WTC11 (cell line): ENCODE measurements around the gene MBP. TPM values are rescaled to one million over a fixed set of nuclear protein-coding genes. Genes with fewer than 3 reads are reported as not detected.

ENCODE experiments used
- ATAC-seq: fragments of 200-7000 bp; cut with Tn5 transposase; 2 replicates; pipeline ENCODE4 v1.10.0; 2021; ENCODE audit warnings: mild to moderate bottlenecking, moderate library complexity
- CTCF ChIA-PET: fragments of 300-600 bp; sonication (Branson Sonifier 250); formaldehyde crosslinking; loops from one replicate; lab custom pipeline; 2021; ENCODE audit warnings: antibody characterized with exemption; lab: Charles Lee
- POLR2A ChIA-PET: fragments of 350-600 bp; sonication (Branson Sonifier 250); formaldehyde crosslinking; loops from one replicate; lab custom pipeline; 2021; ENCODE audit warnings: antibody characterized with exemption; lab: Charles Lee
- DNase-seq: peaks from one replicate; pipeline ENCODE4 v3.0.0; 2021; ENCODE audit warnings: low spot score
- H3K27ac Mint-ChIP-seq: 2 replicates; pipeline ENCODE4 v1.8.0; 2021; ENCODE audit warnings: mixed read lengths
- H3K27me3 Mint-ChIP-seq: 2 replicates; pipeline ENCODE4 v1.8.0; 2021; ENCODE audit warnings: low read depth, mild to moderate bottlenecking, moderate library complexity, mixed read lengths
- H3K36me3 Mint-ChIP-seq: 2 replicates; pipeline ENCODE4 v1.8.0; 2021; ENCODE audit warnings: mixed read lengths
- H3K4me1 Mint-ChIP-seq: 2 replicates; pipeline ENCODE4 v1.8.0; 2022; ENCODE audit warnings: mixed read lengths
- H3K4me3 Mint-ChIP-seq: 2 replicates; pipeline ENCODE4 v1.8.0; 2021; ENCODE audit warnings: mild to moderate bottlenecking, moderate library complexity, mixed read lengths
- H3K9me3 Mint-ChIP-seq: 2 replicates; pipeline ENCODE4 v1.8.0; 2021; ENCODE audit warnings: mixed read lengths
- E2F1 ChIP-seq: sonication (generic); formaldehyde crosslinking; IDR thresholded peaks from 2 replicates; pipeline ENCODE4 v1.8.0; 2022; ENCODE audit warnings: mild to moderate bottlenecking, missing genetic modification reagents
- FOXJ3 ChIP-seq: sonication (generic); formaldehyde crosslinking; IDR thresholded peaks from 2 replicates; pipeline ENCODE4 v1.9.0; 2021; ENCODE audit warnings: missing genetic modification reagents, mild to moderate bottlenecking, borderline replicate concordance
- FOXP1 ChIP-seq: sonication (generic); formaldehyde crosslinking; IDR thresholded peaks from 2 replicates; pipeline ENCODE4 v1.8.0; 2022; ENCODE audit warnings: missing genetic modification reagents, mild to moderate bottlenecking, moderate library complexity, borderline replicate concordance
- IRF1 ChIP-seq: sonication (generic); formaldehyde crosslinking; IDR thresholded peaks from 2 replicates; pipeline ENCODE4 v1.8.0; 2023; ENCODE audit warnings: missing genetic modification reagents
- KAT7 ChIP-seq: sonication (generic); formaldehyde crosslinking; IDR thresholded peaks from 2 replicates; pipeline ENCODE4 v1.8.1; 2023; ENCODE audit warnings: missing genetic modification reagents, mild to moderate bottlenecking, borderline replicate concordance
- NFATC4 ChIP-seq: fragments of 250-450 bp; sonication (Bioruptor Pico); IDR thresholded peaks from 2 replicates; pipeline ENCODE4 v1.9.0; 2021; ENCODE audit warnings: mild to moderate bottlenecking
- NR1H2 ChIP-seq: sonication (generic); formaldehyde crosslinking; IDR thresholded peaks from 2 replicates; pipeline ENCODE4 v1.9.0; 2021; ENCODE audit warnings: mild to moderate bottlenecking, moderate library complexity, missing genetic modification reagents
- PRRX2 ChIP-seq: fragments of 250-450 bp; sonication (Bioruptor Pico); IDR thresholded peaks from 2 replicates; pipeline ENCODE4 v1.8.0; 2021; ENCODE audit warnings: mild to moderate bottlenecking
- RORB ChIP-seq: fragments of 250-450 bp; sonication (Bioruptor Pico); IDR thresholded peaks from 2 replicates; pipeline ENCODE4 v1.9.0; 2021; ENCODE audit warnings: mild to moderate bottlenecking
- SOX15 ChIP-seq: fragments of 250-450 bp; sonication (Bioruptor Pico); IDR thresholded peaks from 2 replicates; pipeline ENCODE4 v1.9.0; 2021; ENCODE audit warnings: mild to moderate bottlenecking
- ZBTB43 ChIP-seq: sonication (generic); formaldehyde crosslinking; IDR thresholded peaks from 2 replicates; pipeline ENCODE4 v1.8.1; 2023; ENCODE audit warnings: mild to moderate bottlenecking, missing genetic modification reagents
- ZNF121 ChIP-seq: sonication (generic); formaldehyde crosslinking; IDR thresholded peaks from 2 replicates; pipeline ENCODE4 v1.8.0; 2023; ENCODE audit warnings: missing genetic modification reagents
- ZNF263 ChIP-seq: sonication (generic); formaldehyde crosslinking; IDR thresholded peaks from 2 replicates; pipeline ENCODE4 v1.8.1; 2022; ENCODE audit warnings: low read depth, mild to moderate bottlenecking, moderate library complexity, missing genetic modification reagents
- ZNF416 ChIP-seq: fragments of 250-450 bp; sonication (Bioruptor Pico); IDR thresholded peaks from 2 replicates; pipeline ENCODE4 v1.9.0; 2021; ENCODE audit warnings: mild to moderate bottlenecking, inconsistent platforms
- ZNF425 ChIP-seq: fragments of 250-450 bp; sonication (Bioruptor Pico); conservative IDR thresholded peaks from 2 replicates; pipeline ENCODE4 v1.9.0; 2021; ENCODE audit warnings: mild to moderate bottlenecking
- ZNF512 ChIP-seq: sonication (generic); formaldehyde crosslinking; IDR thresholded peaks from 2 replicates; pipeline ENCODE4 v1.8.1; 2022; ENCODE audit warnings: missing genetic modification reagents, borderline replicate concordance
- ZNF532 ChIP-seq: fragments of 250-450 bp; sonication (Bioruptor Pico); IDR thresholded peaks from 2 replicates; pipeline ENCODE4 v1.9.0; 2021; ENCODE audit warnings: mild to moderate bottlenecking, borderline replicate concordance
- ZNF671 ChIP-seq: fragments of 250-450 bp; sonication (Bioruptor Pico); IDR thresholded peaks from 2 replicates; pipeline ENCODE4 v1.8.0; 2021; ENCODE audit warnings: mild to moderate bottlenecking
- total RNA-seq: library from RNA; stranded (reverse); gene quantifications from 3 replicates; pipeline ENCODE4 v1.2.3, GENCODE V29; 2021
- TF ChIP-seq, protein P1 (sequence below): fragments of 250-450 bp; sonication (Bioruptor Pico); IDR thresholded peaks from 2 replicates; pipeline ENCODE4 v1.9.0; 2021; ENCODE audit warnings: mild to moderate bottlenecking
- TF ChIP-seq, protein P2 (sequence below): sonication (generic); formaldehyde crosslinking; IDR thresholded peaks from 2 replicates; pipeline ENCODE4 v1.8.0; 2022; ENCODE audit warnings: missing genetic modification reagents

Gene MBP
- total RNA-seq, 1 experiment from 2014 or later: 19.6 TPM

DNA sequence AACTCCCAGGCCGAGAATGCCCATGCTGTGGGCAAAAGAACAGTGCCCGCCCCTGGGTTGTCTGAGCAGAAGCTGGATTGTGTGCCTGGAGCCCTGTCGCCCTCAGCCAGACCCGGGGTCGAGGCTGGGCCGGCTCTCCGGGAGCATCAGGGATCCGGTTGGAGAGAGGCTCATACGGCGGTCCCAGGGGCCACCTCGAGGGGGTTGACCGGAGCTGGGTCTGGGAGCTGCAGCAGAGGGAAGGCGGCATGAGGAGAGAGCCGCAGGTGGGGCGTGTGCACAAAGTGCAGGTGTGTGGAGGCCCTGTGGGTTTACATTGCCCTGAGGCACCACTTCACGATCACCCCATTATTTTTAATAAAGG lies 39.5 kb downstream of the MBP start:
- peaks cover 81% of the 10 kb centered on the region for H3K4me1 Mint-ChIP-seq
- 0 out of 2 replicates have a peak overlapping the region, but pooled peaks have one; percentile 83 for H3K27ac Mint-ChIP-seq
- CTCF ChIA-PET: no interaction called here
- POLR2A ChIA-PET: no interaction called here
- H3K27me3 Mint-ChIP-seq: no peaks in the 10 kb centered on the region
- no peak overlapping the region for H3K4me3 Mint-ChIP-seq
- H3K36me3 Mint-ChIP-seq: no peaks in the 10 kb centered on the region; the same call in 1 of the 2 replicates
- DNase-seq: no peak
- H3K9me3 Mint-ChIP-seq: no peaks in the 10 kb centered on the region
- TF ChIP-seq ZNF671 (CRISPR knock-in tag) (no peak), FOXP1 (no peak), E2F1 (CRISPR knock-in tag) (no peak), ZNF416 (no peak), ZBTB43 (CRISPR knock-in tag) (no peak), SOX15 (CRISPR knock-in tag) (no peak), NR1H2 (CRISPR knock-in tag) (no peak), KAT7 (CRISPR knock-in tag) (no peak), ZNF263 (no peak), ZNF425 (no peak), ZNF121 (CRISPR knock-in tag) (no peak), PRRX2 (CRISPR knock-in tag) (no peak), FOXJ3 (CRISPR knock-in tag) (no peak), NFATC4 (CRISPR knock-in tag) (no peak), ZNF532 (CRISPR knock-in tag) (no peak), IRF1 (no peak), RORB (CRISPR knock-in tag) (no peak), ZNF512 (no peak)
- TF ChIP-seq, protein P1, sequence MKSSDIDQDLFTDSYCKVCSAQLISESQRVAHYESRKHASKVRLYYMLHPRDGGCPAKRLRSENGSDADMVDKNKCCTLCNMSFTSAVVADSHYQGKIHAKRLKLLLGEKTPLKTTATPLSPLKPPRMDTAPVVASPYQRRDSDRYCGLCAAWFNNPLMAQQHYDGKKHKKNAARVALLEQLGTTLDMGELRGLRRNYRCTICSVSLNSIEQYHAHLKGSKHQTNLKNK (CRISPR knock-in tag): no peak
- TF ChIP-seq, protein P2, sequence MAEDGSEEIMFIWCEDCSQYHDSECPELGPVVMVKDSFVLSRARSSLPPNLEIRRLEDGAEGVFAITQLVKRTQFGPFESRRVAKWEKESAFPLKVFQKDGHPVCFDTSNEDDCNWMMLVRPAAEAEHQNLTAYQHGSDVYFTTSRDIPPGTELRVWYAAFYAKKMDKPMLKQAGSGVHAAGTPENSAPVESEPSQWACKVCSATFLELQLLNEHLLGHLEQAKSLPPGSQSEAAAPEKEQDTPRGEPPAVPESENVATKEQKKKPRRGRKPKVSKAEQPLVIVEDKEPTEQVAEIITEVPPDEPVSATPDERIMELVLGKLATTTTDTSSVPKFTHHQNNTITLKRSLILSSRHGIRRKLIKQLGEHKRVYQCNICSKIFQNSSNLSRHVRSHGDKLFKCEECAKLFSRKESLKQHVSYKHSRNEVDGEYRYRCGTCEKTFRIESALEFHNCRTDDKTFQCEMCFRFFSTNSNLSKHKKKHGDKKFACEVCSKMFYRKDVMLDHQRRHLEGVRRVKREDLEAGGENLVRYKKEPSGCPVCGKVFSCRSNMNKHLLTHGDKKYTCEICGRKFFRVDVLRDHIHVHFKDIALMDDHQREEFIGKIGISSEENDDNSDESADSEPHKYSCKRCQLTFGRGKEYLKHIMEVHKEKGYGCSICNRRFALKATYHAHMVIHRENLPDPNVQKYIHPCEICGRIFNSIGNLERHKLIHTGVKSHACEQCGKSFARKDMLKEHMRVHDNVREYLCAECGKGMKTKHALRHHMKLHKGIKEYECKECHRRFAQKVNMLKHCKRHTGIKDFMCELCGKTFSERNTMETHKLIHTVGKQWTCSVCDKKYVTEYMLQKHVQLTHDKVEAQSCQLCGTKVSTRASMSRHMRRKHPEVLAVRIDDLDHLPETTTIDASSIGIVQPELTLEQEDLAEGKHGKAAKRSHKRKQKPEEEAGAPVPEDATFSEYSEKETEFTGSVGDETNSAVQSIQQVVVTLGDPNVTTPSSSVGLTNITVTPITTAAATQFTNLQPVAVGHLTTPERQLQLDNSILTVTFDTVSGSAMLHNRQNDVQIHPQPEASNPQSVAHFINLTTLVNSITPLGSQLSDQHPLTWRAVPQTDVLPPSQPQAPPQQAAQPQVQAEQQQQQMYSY: no peak
- no peak for ATAC-seq
